NCI-H226 (cell line): ENCODE results near the gene ATXN1L.
"Not testable (repeated sequence)": the region's sequence is repeated elsewhere in the genome, so short reads cannot be mapped to it uniquely, and the experiment has no call there.

Source experiments
- DNase-seq: peaks from one replicate; pipeline ENCODE4 v3.0.0-alpha.2; 2015

ATXN1L gene

DNA sequence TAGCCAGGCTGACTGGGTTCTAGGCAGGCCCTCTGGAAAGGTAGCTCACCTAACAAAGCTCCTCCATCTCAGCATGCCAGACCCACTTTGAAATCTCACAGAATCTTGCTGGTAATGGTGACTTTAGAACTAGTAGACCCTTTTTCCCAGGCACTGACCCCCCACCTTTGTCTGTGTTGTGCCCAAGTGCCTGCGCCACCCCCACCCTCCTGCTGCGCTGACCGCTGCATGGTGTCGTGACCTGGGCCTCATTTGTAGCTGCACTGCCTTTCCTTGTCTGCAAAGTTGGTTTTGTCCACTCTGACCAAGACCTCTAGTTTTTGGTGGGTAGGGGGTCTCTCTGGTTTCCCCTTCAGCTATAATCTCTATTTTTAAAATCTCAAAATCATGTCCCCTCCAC, 6.8 kb downstream of the ATXN1L start:
- DNase-seq = no peak

DNA sequence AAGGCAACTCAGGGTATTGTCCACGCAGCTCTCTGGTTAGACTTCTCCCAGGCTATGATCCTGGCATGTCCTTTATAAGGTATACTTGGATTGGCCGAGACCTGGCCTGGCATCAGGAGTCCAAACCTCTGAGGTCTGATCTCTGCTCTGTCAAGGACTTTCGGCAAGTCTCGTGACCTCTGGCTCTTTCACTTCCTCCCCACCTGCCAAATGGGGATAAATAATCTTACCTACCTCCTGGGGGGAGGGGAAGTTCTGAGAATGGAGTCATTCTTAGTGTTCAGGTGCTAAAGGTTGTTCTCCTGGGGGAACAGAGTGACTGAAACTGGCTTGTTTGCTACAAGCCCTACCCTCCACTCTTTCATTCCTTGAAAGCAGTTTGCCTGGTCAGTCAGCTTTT, 7.6 kb downstream of the ATXN1L start:
- no peak for DNase-seq

DNA sequence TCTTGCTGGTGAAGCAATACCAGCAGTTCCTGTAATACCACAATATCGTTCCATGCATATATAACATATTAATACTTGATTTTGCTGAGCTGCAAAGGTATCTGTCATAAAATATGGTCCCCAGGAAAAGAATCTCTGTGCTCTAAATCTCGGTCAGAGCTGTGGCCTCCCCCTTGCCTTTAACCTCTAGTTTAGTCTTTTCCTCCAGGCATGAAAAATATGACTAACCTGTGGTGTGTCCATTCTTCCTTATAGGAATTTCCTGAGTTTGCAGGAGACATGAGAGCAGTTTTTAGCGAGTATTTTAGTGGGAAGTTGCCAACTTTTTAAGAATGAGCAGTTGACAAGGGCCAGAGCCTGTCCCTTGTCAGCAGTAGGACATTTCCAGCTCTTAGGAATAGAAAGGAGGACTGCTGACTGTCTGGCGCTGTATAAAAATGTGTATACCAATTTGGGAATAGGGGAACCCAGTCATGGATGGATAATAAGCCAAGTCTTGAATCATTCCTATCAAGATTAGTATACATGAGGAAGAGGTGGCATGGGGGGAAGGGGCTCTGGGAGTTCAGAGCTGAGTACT, 8.7 kb downstream of the ATXN1L start:
- no peak for DNase-seq

DNA sequence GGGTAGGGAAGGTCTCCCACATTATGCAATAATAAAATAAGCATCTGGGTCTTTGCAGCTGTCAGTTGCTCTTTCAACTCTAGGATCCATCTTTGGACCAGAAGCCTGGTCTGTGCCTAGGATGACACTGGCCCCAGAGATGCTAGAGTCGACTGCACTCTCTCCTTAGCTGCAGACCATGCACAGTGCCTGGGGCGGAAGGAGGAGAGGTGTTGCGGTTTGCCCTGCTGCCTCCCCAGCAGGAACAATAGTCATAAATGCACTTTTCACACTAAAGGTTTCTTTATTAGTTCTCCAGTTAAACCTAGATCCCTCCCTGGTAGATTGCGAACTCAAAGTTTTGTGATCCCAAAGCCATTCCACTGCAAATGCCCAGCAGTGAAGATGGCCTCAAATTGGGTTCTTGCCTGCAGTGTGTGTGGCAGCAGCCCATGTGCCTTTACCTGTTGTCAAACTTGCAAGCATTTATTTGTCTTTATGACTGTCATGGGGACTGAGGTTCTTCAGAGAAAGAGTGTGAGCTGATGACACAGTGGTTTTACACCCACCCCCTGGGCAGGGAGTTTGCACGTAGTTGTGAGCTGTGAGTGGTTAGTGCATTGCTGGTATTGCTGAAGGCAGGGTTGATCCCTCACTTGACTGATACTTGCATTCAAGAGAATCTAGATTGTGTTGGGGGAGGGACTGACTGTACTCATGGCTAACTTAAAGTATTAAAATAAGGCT, 10.3 kb downstream of the ATXN1L start:
- DNase-seq = no peak

DNA sequence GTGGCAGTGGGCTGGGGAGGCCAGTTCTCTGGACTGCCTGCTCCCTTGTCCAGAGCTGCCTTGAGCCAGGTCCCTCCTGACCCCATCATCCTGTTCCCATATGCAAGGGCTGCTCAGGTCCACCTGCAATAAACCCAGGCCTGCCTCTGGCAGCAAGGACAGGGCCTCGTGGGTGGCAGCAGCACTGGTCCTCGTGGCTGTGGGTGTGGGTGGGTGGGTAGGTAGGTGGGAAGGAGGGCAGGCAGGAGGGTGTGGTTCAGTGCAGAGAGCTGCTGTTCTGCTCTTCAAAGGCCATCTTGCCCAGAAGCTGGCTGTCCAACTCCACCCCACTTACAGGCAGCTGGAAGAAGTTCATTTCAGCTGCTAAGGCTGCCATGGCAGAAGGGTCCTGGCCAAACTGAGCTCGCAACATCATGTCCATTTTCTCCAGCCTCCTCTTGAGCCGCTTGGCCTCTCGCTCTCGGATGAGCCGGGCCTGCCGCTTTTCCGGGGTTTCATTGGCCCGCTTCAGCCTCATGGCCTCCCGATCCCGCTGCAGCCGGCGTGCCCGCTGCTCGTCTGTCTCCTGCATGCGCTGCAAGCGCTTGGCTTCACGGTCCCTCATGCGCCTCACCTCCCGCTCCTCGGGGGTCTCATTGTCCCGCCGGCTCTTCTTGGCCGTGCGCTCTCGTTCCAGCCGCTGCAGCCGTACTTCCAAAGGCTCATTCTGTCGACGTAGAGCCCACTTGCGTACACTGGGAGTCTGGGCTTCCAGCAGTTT, 14.2 kb downstream of the ATXN1L start:
- no peak for DNase-seq

DNA sequence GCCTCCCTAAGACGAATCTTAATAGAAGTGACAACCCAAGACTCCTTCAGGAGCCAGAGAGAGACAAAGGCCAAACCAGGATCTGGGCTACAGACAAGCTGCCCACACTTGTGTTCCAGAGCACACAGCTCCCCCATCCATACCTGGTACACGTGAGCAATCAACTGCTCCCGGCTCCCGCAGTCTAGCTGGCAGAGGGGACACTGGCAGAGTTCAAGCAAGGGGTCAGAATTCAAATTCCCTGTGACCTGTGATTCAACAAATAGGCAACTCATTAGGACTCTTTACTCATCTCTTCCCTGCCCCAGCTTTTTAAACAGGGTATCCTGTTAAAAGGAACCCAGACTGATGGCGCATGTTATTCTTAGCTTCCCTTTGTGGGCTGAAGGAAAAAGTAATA, 18.2 kb downstream of the ATXN1L start:
- DNase-seq = no peak

DNA sequence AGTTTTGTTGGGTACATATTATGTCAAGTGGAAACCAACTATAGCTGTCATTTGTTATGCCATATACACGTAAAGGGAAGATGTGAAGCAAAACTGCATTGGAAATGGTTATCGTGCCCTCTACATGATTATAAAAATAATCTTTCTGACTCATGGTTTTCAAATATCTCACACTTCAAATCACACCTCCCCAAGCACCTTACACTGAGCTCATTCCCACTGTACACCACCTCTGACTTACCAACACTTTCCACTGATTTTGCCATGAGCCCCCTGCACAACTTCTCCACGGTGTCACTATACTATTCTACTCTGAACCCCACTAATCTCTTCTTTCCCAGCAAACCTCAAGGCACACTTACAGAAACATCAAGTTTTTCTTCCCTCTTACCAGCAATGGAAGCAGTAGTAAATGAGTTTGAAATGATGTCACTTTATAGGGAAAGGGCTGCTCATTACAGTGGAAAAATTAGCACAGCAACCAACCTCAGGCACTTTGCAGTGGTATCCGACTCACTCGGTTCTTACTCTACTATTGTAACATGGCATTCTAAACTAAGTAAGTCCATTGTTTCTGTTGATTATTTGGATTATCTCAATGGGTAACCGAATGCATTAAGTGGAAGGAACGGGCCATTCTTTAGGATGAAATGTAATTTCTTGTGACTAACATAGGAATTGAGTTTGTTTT, 19.5 kb downstream of the ATXN1L start:
- DNase-seq = no peak

DNA sequence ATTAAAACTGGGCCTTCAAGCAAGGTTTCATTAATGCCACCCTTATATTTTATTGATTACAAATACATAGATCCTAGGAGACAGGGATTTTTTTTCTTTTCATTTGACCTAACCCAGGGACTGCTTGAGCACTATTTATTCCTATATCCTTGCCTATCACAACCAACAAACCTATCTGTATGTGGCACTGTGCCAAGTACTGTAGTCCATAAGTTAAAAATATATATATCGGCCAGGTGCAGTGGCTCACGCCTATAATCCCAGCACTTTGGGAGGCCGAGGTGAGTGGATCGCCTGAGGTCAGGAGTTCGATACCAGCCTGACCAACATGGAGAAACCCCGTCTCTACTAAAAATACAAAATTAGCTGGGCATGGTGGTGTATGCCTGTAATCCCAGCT, 21.4 kb downstream of the ATXN1L start:
- DNase-seq = not testable (repeated sequence)

DNA sequence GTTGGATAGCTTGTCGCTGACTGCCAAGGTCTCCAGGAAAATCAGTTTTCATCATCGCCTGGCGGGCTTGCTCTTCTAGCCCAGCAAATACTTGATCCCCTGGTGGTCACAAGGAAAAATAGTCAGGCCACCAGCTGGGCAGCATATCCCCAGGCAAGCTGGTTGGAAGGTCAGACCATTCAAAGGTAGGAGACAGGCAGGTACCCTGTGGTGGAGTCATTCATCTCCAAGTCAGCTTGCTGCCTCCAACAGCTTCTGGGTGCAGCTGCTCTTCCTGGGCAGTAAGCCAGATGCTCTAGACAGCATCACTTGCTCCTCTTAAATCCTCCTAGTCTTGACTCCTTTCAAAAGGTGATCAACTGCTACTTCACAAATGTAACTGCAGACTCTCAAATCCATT, 22.2 kb downstream of the ATXN1L start:
- DNase-seq = no peak

DNA sequence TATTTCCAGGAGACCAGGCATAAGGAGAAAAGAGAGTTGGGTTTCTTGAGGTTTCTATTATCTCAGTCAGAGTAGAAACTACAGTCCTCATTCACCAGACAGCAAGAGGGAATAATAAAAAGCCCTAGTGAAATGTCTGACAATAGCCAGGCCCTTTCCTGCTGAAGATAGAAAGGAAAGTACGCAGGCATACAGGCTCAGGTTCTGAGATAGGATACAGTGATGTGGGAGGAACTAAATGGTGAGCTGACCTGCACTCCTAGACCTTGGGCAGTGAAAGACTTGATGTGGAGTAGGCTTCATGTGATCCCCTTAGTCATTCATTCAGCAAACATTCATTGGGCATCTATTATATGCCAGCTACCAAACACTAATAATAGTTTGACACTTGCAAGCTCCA, 23.3 kb downstream of the ATXN1L start:
- DNase-seq = no peak

DNA sequence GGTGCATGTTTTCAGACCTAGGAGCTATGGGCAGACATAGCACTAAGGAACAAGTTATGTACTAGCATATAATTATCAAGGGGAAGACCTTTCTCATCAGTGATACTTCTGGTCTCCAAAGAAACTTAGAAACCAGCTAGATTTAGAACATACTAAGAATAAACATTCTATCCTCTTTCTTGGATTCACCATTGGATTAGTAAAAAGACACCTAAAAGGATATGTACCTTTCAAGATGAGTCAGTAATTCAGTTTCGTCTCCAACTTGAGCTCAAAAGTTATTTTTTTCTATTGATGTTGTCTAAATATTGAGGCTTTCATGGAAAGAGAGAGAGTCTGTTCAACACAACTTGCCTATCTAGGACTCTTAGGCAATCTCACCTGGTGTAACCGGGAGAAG, 25.0 kb downstream of the ATXN1L start:
- no peak for DNase-seq

DNA sequence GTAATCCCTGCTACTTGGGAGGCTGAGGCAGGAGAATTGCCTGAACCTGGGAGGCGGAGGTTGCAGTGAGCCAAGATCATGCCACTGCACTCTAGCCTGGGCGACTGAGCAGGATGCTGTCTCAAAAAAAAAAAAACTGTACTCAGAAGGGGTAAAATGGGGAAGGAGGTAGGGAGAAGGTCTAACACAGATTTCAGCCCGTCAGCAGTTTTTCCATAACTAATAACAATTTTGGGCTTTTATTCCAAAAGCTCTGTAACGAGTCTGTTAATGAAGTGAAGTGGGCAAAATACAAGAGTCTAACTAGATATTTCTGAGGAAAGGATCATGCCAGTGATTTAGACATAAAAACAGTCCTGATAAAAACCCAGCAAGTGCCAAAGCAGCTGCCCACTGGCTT, 27.4 kb downstream of the ATXN1L start:
- no peak for DNase-seq

DNA sequence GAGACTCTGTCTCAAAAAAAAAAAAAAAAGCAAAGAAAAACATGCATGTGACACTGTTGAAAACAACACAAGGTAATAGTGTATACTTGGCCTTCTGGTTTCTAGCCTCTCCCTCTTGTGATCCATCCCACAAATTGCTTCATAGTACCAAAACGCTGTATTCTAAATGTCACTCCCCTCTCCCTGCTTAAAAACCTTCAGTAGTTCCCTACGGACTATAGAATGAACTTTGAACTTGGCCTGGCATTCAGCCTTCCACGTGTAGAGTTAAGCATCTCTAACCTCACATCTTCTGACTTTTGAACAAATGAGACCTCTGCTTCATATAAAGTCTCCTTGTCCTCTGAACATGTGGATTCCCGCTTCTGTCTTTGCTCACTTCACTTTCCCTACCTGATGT, 33.1 kb downstream of the ATXN1L start:
- no peak for DNase-seq

DNA sequence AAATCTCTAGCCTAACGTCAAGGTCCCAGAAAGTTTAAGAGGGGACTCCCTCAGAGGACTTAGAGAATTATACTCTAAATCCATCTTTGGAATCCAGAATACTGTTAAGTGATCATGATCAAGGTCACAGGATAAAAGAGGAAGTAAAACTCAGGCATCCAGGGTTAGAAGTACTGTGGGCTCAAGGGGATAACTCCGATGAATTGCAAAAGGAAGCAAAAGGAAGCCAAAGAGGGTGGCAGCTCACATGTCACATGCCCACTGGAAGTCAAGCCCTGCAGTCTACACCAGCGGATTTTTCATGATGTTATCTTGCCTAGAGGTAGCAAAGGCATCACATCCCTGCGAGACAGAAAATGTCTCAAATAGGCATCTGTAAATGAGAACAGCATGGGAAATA, 34.4 kb downstream of the ATXN1L start:
- DNase-seq = no peak

DNA sequence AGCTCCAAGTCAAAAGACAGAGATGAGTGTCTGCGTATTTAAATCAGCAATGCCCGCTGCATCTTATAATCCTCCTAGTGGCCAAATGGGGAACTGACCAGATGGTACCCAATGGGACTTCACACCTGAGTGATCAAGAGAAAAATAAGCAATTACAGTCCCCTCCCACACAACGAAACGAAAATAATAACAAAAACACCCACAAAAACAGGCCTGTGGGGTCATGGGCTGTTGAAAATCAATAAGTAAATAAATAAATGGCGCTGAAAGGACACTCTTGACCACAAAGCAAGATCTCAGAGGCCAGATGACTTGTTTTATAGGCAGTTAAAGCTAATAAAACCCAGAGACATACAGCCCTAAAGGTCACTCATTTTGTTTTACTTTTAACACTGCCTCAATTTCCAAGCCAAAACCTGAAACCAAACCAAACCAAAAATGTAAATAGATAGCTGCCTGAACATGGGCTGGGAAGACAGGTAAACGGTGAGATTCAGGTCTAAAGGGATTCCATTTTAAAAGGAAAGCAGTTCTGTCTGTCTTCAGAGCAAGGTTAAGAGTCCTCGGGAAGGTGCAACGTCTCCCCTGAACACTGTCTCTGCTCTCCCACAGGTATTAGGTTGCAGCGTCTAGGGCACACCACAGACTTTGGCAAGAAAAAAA, 36.9 kb downstream of the ATXN1L start:
- DNase-seq = no peak

DNA sequence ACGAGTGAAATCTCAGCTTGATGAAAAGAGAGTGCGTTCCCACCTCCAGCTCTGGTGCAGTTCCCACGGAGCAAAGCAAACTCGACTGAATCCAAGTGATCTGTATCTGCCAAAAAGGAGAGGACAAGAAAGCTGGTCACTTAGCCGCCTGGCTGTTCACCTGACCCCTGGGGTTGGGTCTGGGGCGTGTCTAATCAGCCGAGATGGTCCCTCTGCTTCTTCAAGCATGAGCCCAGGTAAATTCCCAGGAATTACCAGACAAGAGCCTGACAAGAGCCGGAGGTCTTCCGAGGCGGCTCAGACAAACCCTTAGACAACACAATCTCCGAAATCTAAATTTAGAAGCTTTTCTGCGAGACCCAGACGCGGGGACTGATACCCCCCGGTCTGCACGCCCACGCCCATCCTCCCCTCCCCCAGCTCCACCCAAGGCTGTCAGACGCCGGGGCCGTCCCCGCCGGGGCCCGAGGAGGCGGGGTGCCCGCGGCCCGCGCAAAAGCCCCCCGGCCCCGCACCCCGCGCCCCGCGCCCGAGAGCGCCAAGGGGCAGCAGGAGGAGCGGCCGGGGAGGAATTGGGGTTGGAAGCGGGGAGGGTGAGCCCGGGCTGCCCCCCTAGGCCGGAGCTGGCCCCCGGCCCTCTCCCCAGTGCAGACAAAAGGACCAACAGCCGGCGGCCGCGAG, 37.5 kb downstream of the ATXN1L start:
- DNase-seq = no peak

DNA sequence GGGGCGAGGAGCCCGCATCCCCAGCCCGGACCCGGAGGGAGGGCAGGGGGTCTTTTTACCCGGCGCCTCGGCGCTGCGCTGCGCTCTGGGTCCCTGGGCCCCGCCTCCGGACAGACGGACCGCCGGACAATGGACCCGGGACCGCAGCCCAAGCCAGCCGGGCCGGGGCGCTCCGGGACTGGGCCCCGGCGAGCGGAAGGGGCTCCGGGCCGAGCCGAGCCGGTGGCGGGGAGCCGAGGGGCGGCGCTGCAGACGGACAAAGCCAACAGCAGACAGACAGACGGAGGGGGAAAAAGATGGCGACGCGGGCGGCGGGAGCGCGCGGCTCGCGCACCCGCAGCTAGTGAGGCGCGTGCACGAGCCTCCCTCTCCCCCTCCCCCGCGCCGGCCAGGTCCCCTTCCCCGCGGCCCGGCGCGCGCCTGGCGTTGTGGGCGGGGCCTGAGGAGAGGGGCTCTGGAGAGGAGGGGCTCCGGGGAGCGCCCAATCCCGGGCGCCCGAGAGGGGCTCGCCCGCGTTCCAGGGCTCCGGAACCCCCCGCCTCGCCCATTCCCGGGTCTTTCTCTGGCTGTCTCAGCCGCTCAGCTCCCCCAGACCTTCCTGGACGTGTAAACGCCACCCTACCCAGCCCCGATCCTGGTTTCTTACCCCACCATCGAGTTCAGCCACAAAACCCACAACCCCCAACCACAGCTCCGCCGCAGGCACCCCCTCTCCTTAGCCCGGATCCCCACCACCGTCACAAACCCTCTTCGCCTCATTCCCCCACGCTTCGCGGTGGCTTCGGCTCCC, 38.3 kb downstream of the ATXN1L start, which contains the start of gene ZNF821:
ZNF821 (minus strand) TSS at position 334 of the 790 bp plus-strand sequence. CDS start 4,236 bp downstream, outside the sequence.
- DNase-seq = peak; percentile 41

DNA sequence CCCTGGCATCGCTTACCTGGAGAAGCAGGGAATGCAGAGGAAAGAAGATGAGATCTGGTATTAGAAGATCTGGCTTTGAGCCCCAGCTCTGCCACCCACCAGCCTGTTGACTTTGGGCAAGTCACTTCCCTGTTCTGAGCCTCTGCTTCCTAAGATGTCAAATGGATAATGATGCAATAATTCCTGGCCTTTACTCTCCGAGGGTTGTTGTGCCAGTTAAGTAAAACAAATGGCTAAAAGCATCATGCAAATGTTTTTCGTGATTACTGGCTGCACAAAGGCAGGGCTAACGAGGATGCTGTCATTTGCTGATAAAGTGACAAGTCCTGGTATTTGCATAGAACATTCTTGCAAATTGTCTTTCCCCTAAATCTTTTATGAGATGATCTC, 39.5 kb downstream of the ATXN1L start:
- DNase-seq = no peak

DNA sequence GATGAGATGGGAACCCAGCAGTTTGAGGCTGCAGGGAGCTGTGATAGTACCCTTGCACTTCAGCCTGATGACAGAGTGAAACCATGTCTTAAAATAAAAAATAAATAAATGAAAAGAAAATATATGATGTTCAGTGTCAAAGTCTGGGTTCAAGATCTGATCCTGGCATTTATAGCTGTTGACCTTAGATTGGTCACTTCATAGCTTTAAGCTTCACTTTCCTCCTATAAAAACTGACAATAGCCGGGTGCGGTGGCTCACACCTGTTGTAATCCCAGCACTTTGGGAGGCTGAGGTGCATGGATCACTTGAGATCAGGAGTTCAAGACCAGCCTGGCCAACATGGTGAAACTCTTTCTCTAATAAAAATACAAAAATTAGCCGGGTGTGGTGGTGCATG, 43.4 kb downstream of the ATXN1L start:
- DNase-seq = no peak

DNA sequence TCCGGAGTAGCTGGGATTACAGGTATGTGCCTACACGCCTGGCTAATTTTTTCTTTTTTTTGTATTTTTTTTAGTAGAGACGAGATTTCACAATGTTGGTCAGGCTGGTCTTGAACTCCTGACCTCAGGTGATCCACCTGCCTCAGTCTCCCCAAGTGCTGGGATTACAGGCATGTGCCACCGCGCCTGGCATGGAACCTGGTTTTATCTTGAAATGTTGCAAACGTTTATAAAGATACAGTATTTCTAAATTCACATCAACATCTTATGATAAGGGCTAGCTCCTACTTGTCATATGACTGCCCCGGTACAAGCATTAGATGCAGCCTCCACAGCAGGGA, 48.1 kb downstream of the ATXN1L start:
- DNase-seq = no peak

DNA sequence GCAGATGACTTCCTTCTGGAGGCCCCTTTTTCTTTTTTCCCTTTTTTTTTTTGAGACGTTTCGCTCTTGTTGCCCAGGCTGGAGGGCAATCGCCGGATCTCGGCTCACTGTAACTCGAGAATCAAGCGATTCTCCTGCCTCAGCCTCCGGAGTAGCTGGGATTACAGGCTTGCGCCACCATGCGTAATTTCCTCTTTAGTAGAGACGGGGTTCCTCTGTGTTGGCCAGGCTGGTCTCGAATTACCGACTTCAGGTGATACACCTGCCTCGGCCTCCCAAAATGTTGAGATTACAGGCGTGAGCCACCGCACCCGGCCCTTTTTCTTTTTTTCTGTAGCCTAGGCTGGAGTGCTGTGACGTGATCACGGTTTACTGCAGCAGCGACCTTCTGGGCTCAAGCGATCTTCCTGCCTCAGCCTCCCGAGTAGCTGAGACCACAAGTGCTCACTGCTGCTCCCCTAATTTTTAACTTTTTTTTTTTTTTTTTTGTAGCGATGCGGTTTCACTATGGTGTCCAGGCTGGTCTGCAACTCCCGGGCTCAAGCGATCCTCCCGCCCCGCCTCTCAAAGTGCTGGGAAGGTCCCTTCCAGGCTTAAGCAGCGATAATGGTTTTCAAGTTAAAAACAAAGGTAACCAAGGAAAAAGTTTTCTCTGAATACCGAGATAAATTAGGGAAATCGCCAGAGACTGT, 48.6 kb downstream of the ATXN1L start:
- peak; percentile 62 for DNase-seq
